ENCODE data around the gene SPCS3.

- TF ChIP-seq CTCF (IDR thresholded peaks at IDR 0.05): no peak
- no peak for TF ChIP-seq POLR2A (IDR thresholded peaks at IDR 0.05)
These were observed 6.0 kb upstream of the SPCS3 start for GRCh38 chr4:176313596-176314336.

Data from uterus (tissue), 2 donors.